ENCODE data around the gene FAAP100. TPM values are rescaled to one million over a fixed set of nuclear protein-coding genes. Genes with fewer than 3 reads are reported as not detected.

The FAAP100 gene
- total and polyA plus RNA-seq, 2 donors (not counting 1 experiment from before 2014, with no cell fraction given), result 62.0 to 72.7 TPM

- no peak overlapping the region for H3K27ac Mint-ChIP-seq
- Histone ChIP-seq H3K79me2 (ENCODE audit: control insufficient read depth, insufficient read depth, low read length) (peaks cover 55% of the 10 kb centered on the region), H4K20me1 (ENCODE audit: control insufficient read depth, insufficient read depth, low read length, poor library complexity, severe bottlenecking) (peaks cover 18% of the 10 kb centered on the region), H3K4me3 (ENCODE audit: control extremely low read depth in 1 of 5, extremely low read depth in 1 of 5, insufficient read depth in 1 of 5, low read depth in 2 of 5, low read length in 4 of 5) (no peak overlapping the region), H3K9me3 (ENCODE audit: control extremely low read depth in 1 of 3, control insufficient read depth in 2 of 3, insufficient read depth in 1 of 3, low read length in 2 of 3) (no peaks in the 10 kb centered on the region), H3K36me3 (replicated peaks in 1 of 2; ENCODE audit: control extremely low read depth in 1 of 2, control insufficient read depth in 1 of 2, extremely low read depth in 1 of 2, insufficient read depth in 2 of 2, low read length in 1 of 2) (peaks cover 0 to 43% of the 10 kb centered on the region in 2 experiments), H3K9ac (ENCODE audit: low read length) (no peak overlapping the region), H3K4me2 (replicated peaks; ENCODE audit: low read depth, low read length, poor library complexity, severe bottlenecking) (no peak overlapping the region), H2AFZ (ENCODE audit: insufficient read depth, low read depth, low read length, poor library complexity, severe bottlenecking) (no peak overlapping the region), H3K27me3 (replicated peaks in 1 of 4; ENCODE audit: control extremely low read depth in 1 of 4, control insufficient read depth in 3 of 4, insufficient read depth in 4 of 4, low read length in 3 of 4) (no peaks in the 10 kb centered on the region), H3K27ac (ENCODE audit: low read length in 2 of 2) (no peak overlapping the region), H3K4me1 (ENCODE audit: control insufficient read depth in 2 of 2, insufficient read depth in 2 of 2, low read length in 2 of 2) (peaks cover 0 to 7% of the 10 kb centered on the region in 2 donors)
- H3K9me3 Mint-ChIP-seq (ENCODE audit: insufficient read depth), result no peaks in the 10 kb centered on the region
- no peak for TF ChIP-seq CTCF (IDR thresholded peaks at IDR 0.05)
- TF ChIP-seq EZH2 (IDR thresholded peaks at IDR 0.05; ENCODE audit: borderline replicate concordance, insufficient read depth, low read depth, low read length, poor library complexity, severe bottlenecking), result no peak
- intact Hi-C loops (cut with micrococcal nuclease), result no loop called here
- DNase-seq, result no peak
- no peak for ATAC-seq (ENCODE audit: low read depth)
- ChIA-PET POLR2A (no interaction called here), CTCF (interaction anchor here (0.7 kb wide), 1 partner anchor 24 kb away, joined by 3 read pairs; no protein-coding TSS in a partner anchor)
- no peaks in the 10 kb centered on the region for H3K27me3 Mint-ChIP-seq
- no peak overlapping the region for H3K4me3 Mint-ChIP-seq
- WGBS (ENCODE audit: insufficient coverage), result 98% methylated on average over 16 of the region's 17 CpGs
- H3K4me1 Mint-ChIP-seq, result peaks cover 13% of the 10 kb centered on the region
Measured at GRCh38 chr17:81576621-81577277, 24.6 kb upstream of the FAAP100 start.

GRCh38 chr17:81575836-81576235 lies 23.7 kb upstream of the FAAP100 start:
- ChIA-PET POLR2A (no interaction called here), CTCF (no interaction called here)
- Histone ChIP-seq H3K79me2 (ENCODE audit: control insufficient read depth, insufficient read depth, low read length) (peaks cover 48% of the 10 kb centered on the region), H3K36me3 (replicated peaks in 1 of 2; ENCODE audit: control extremely low read depth in 1 of 2, control insufficient read depth in 1 of 2, extremely low read depth in 1 of 2, insufficient read depth in 2 of 2, low read length in 1 of 2) (peaks cover 0 to 49% of the 10 kb centered on the region in 2 experiments), H3K4me1 (ENCODE audit: control insufficient read depth in 2 of 2, insufficient read depth in 2 of 2, low read length in 2 of 2) (peaks cover 0 to 7% of the 10 kb centered on the region in 2 donors), H3K9me3 (ENCODE audit: control extremely low read depth in 1 of 3, control insufficient read depth in 2 of 3, insufficient read depth in 1 of 3, low read length in 2 of 3) (no peaks in the 10 kb centered on the region), H3K9ac (ENCODE audit: low read length) (no peak overlapping the region), H2AFZ (ENCODE audit: insufficient read depth, low read depth, low read length, poor library complexity, severe bottlenecking) (no peak overlapping the region), H3K27me3 (replicated peaks in 1 of 4; ENCODE audit: control extremely low read depth in 1 of 4, control insufficient read depth in 3 of 4, insufficient read depth in 4 of 4, low read length in 3 of 4) (no peaks in the 10 kb centered on the region), H3K4me2 (replicated peaks; ENCODE audit: low read depth, low read length, poor library complexity, severe bottlenecking) (no peak overlapping the region), H4K20me1 (ENCODE audit: control insufficient read depth, insufficient read depth, low read length, poor library complexity, severe bottlenecking) (peaks cover 12% of the 10 kb centered on the region), H3K27ac (ENCODE audit: low read length in 2 of 2) (no peak overlapping the region), H3K4me3 (ENCODE audit: control extremely low read depth in 1 of 5, extremely low read depth in 1 of 5, insufficient read depth in 1 of 5, low read depth in 2 of 5, low read length in 4 of 5) (no peak overlapping the region)
- intact Hi-C loops (cut with micrococcal nuclease), result no loop called here
- H3K9me3 Mint-ChIP-seq (ENCODE audit: insufficient read depth), result no peaks in the 10 kb centered on the region
- H3K27me3 Mint-ChIP-seq, result no peaks in the 10 kb centered on the region
- peaks cover 13% of the 10 kb centered on the region for H3K4me1 Mint-ChIP-seq
- WGBS (ENCODE audit: insufficient coverage), result 100% methylated on average over 1 of the region's 3 CpGs
- TF ChIP-seq CTCF (IDR thresholded peaks at IDR 0.05), result no peak
- TF ChIP-seq EZH2 (IDR thresholded peaks at IDR 0.05; ENCODE audit: borderline replicate concordance, insufficient read depth, low read depth, low read length, poor library complexity, severe bottlenecking), result no peak
- ATAC-seq (ENCODE audit: low read depth) (no peak), DNase-seq (no peak)
- no peak overlapping the region for H3K27ac Mint-ChIP-seq
- no peak overlapping the region for H3K4me3 Mint-ChIP-seq

All from B cell (primary cell).